Neural crest cell (in vitro differentiated cells): Measurements from ENCODE around the gene CRYAA. TPM values are rescaled to one million over a fixed set of nuclear protein-coding genes. Genes with fewer than 3 reads are reported as not detected.

Experiments used
- DNase-seq: peaks from one replicate; pipeline ENCODE4 v3.0.0; 2021; ENCODE audit warnings: low read depth, mixed read lengths, low spot score
- H3K27ac Mint-ChIP-seq: one replicate; pipeline ENCODE4 v1.8.0; 2021; ENCODE audit warnings: mild to moderate bottlenecking, mixed read lengths; ENCODE audit not compliant: unreplicated experiment
- H3K27me3 Mint-ChIP-seq: 2 replicates; pipeline ENCODE4 v1.8.0; 2021; ENCODE audit warnings: low read depth, mild to moderate bottlenecking, mixed read lengths
- H3K36me3 Mint-ChIP-seq: 2 replicates; pipeline ENCODE4 v1.8.0; 2021; ENCODE audit warnings: low read depth, mild to moderate bottlenecking, mixed read lengths
- H3K4me1 Mint-ChIP-seq: 2 replicates; pipeline ENCODE4 v1.8.0; 2021; ENCODE audit warnings: mixed read lengths
- H3K4me3 Mint-ChIP-seq: one replicate; pipeline ENCODE4 v1.8.0; 2021; ENCODE audit warnings: mild to moderate bottlenecking, mixed read lengths
- H3K9me3 Mint-ChIP-seq: 2 replicates; pipeline ENCODE4 v1.8.0; 2021; ENCODE audit warnings: mixed read lengths
- total RNA-seq: library from RNA; stranded (reverse); gene quantifications from 2 replicates; pipeline ENCODE4 v1.2.1, GENCODE V29; 2021
- TF ChIP-seq, protein P1 (sequence below): fragments of 200-600 bp; sonication (generic); conservative IDR thresholded peaks from 2 replicates; pipeline ENCODE4 v1.5.0; 2021; ENCODE audit warnings: antibody characterized with exemption, mild to moderate bottlenecking

The CRYAA gene
- total RNA-seq, 1 donor from 2014 or later = not detected

DNA sequence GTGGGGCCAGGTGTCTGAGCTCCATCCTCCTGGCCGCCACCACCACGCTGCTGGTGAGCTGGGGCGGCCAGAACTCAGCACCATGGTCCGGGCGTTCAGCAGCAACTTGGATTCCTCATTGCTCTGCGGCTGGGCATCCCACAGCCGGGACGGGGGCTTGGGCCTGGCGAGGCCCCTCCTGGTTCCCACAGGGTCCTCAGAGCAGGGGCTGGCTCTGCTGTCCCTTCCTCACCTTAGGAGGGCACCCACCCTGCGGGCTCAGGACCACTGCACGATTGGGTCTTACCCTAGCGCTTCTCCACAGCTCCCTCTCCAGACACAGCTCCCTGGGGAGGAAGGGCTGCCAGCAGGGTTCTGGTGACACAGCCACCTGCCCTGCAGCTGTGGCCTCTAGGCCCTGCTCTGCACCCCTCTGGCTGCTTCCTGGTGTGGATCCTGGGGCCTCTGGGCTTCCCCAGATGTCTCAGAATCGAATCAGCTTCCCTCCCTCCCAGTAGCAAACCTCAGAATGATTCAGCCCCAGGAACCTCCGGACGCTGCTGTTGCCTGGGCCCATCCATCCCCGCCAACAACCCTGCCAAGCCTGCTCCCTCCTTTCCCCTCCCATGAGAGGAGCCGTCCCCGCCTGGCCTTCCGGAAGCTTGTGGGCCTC is 25.0 kb downstream of the CRYAA start:
- TF ChIP-seq, protein P1, sequence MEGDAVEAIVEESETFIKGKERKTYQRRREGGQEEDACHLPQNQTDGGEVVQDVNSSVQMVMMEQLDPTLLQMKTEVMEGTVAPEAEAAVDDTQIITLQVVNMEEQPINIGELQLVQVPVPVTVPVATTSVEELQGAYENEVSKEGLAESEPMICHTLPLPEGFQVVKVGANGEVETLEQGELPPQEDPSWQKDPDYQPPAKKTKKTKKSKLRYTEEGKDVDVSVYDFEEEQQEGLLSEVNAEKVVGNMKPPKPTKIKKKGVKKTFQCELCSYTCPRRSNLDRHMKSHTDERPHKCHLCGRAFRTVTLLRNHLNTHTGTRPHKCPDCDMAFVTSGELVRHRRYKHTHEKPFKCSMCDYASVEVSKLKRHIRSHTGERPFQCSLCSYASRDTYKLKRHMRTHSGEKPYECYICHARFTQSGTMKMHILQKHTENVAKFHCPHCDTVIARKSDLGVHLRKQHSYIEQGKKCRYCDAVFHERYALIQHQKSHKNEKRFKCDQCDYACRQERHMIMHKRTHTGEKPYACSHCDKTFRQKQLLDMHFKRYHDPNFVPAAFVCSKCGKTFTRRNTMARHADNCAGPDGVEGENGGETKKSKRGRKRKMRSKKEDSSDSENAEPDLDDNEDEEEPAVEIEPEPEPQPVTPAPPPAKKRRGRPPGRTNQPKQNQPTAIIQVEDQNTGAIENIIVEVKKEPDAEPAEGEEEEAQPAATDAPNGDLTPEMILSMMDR = no peak
- H3K36me3 Mint-ChIP-seq = peaks cover 8% of the 10 kb centered on the region
- H3K27me3 Mint-ChIP-seq = peaks cover 15% of the 10 kb centered on the region
- H3K9me3 Mint-ChIP-seq = peaks cover 9% of the 10 kb centered on the region
- DNase-seq = no peak
- peaks cover 34% of the 10 kb centered on the region for H3K4me1 Mint-ChIP-seq
- H3K4me3 Mint-ChIP-seq = no peak overlapping the region
- no peak overlapping the region for H3K27ac Mint-ChIP-seq

DNA sequence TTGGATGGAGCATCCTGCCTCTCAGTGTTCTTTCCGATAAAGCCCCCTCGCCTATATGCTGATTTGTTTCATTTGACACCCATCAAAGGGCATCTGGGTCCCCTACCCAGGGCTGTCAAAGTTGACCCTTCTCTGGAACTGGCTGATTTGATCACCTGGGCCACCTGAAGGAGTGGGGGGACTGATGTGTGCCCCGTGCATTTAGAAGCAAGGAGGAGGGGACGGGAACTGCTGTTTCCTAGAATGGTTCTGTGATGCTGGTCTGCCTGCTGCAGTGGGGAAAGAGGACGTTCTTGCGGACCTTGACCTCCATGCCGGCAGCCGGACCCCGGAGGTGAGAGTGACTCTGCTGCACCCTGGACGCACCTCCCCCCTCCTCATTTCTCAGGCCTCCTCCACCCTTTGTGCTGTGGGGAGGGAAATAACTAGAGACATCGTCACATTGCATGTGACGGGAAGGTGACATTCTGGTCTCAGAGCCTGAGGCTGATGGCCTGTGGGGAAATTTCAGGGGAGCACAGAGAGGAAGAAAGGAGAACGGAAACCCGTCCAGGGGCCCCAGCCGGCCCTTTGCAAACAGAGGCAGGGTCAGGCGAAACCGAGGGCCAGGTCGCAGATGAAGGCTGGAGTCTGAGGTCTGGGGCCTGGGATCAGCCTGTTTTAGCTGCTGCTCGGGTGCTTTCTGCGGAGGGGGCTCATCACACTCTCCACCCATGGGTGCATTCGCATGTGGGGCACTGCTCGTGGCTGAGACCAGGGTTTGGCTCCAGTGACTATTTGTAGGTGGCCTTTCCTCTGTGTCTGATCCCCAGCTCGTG is 25.7 kb downstream of the CRYAA start:
- H3K4me3 Mint-ChIP-seq = no peak overlapping the region
- H3K36me3 Mint-ChIP-seq = peaks cover 8% of the 10 kb centered on the region
- no peak overlapping the region for H3K27ac Mint-ChIP-seq
- peaks cover 18% of the 10 kb centered on the region for H3K27me3 Mint-ChIP-seq
- peaks cover 9% of the 10 kb centered on the region for H3K9me3 Mint-ChIP-seq
- TF ChIP-seq, protein P1 = no peak
- H3K4me1 Mint-ChIP-seq = peaks cover 34% of the 10 kb centered on the region
- DNase-seq = no peak

DNA sequence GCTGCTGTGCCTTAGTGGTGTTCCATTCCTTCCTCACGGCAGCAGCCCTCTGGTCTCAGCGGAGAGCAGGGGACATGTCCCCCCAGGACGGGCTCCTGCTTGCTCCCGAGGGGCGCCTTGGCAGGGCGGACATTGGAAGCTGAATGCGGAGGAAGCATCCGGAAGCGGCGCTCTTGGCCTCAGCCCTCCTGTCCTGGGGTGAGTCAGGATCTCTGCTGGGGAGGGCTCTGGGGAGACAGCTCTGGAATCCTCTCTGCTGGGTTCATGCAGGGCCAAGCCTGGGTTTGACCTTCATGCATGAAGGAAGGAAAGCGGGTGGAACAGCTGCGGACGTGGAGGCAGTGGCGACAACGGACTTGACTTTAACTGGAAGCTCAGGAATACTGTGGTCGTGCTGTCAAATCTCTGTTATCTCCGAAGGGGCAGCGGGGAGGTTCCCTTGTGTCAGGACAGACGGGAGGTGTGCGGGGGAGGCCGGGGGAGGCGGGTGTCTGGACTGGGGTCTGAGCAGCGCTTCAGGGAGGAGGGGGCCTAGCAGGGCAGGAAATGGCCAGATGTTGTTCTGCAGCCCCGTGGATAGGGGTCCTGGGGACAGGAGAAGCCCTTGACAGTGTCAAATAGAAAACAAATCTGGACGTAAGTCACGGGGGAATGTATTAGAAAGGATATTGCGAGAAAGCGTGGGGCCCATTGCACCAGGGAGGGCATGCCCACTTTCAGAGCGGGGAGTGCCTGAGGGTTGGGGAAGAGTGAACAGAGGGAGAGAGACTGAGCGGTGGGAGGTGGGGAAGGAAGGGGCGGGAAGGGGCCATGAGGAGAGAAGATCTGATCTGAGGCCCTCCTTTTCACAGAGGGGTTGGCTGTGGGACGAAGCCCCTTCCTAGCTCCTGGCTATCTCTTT is 26.6 kb downstream of the CRYAA start:
- Mint-ChIP-seq H3K27me3 (peaks cover 13% of the 10 kb centered on the region), H3K27ac (no peak overlapping the region), H3K4me3 (no peak overlapping the region), H3K4me1 (peaks cover 34% of the 10 kb centered on the region), H3K36me3 (peaks cover 8% of the 10 kb centered on the region), H3K9me3 (peaks cover 12% of the 10 kb centered on the region)
- no peak for DNase-seq
- TF ChIP-seq, protein P1 = no peak

DNA sequence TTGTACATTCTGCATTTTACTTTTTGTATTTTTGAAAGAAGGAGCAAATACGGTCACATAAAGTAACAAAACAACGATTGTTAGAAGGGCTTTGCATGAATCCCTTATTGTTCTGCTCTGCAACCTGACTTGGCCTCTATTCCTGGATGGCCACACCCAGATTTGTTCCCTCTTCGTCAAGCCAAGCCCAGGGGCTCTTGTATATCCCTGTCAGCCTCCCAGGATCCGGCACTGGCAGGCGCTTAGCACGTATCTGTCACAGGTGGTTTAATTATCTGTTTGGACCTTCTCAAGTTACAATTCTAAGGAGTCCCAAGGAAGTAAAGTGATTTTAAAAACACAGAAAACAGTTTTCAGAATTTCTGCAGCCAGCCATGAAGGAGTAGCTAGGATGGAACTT is 28.0 kb downstream of the CRYAA start:
- peaks cover 14% of the 10 kb centered on the region for H3K9me3 Mint-ChIP-seq
- H3K4me3 Mint-ChIP-seq = no peak overlapping the region
- TF ChIP-seq, protein P1 = no peak
- no peak for DNase-seq
- H3K4me1 Mint-ChIP-seq = peaks cover 34% of the 10 kb centered on the region
- peaks cover 7% of the 10 kb centered on the region for H3K27me3 Mint-ChIP-seq
- peaks cover 8% of the 10 kb centered on the region for H3K36me3 Mint-ChIP-seq
- H3K27ac Mint-ChIP-seq = no peak overlapping the region

DNA sequence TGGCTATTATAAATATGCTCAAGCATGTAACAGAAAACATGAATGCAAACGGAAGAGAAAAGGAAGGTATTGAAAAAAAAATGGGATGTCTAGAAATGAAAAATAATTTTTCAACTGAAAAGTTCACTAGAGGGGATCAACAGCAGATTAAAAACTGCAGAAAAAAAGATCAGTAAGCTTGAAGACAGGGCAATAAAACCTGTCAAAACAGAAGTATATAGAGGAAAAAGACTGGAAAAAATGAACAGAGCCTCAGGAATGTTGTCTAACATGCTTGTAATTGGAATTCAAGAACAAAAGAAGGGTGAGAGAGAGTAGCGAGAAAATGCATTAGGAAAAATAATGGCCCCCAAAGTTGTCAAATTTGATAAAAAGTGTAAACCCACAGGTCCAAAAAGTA is 29.6 kb downstream of the CRYAA start:
- H3K27ac Mint-ChIP-seq = no peak overlapping the region
- peaks cover 16% of the 10 kb centered on the region for H3K9me3 Mint-ChIP-seq
- H3K27me3 Mint-ChIP-seq = peaks cover 5% of the 10 kb centered on the region
- H3K4me3 Mint-ChIP-seq = no peak overlapping the region
- peaks cover 34% of the 10 kb centered on the region for H3K4me1 Mint-ChIP-seq
- H3K36me3 Mint-ChIP-seq = peaks cover 8% of the 10 kb centered on the region
- TF ChIP-seq, protein P1 = no peak
- DNase-seq = no peak
